ENCODE data around the gene FLOT1.
"Not testable (repeated sequence)": the region's sequence is repeated elsewhere in the genome, so short reads cannot be mapped to it uniquely, and the experiment has no call there.

FLOT1 gene

GRCh38 chr6:30722280-30723112 lies 20.0 kb downstream of the FLOT1 start:
- peak; percentile 70 for DNase-seq (ENCODE audit: extremely low read depth, insufficient read length)
- Histone ChIP-seq H3K27me3 (replicated peaks; ENCODE audit: control insufficient read depth, insufficient read depth, low read length) (no peaks in the 10 kb centered on the region), H3K36me3 (ENCODE audit: control insufficient read depth, insufficient read depth, low read length) (peaks cover 32% of the 10 kb centered on the region), H3K4me3 (replicated peaks; ENCODE audit: low read depth, low read length) (peak overlapping the region; percentile 98)
- TF ChIP-seq, protein P1, sequence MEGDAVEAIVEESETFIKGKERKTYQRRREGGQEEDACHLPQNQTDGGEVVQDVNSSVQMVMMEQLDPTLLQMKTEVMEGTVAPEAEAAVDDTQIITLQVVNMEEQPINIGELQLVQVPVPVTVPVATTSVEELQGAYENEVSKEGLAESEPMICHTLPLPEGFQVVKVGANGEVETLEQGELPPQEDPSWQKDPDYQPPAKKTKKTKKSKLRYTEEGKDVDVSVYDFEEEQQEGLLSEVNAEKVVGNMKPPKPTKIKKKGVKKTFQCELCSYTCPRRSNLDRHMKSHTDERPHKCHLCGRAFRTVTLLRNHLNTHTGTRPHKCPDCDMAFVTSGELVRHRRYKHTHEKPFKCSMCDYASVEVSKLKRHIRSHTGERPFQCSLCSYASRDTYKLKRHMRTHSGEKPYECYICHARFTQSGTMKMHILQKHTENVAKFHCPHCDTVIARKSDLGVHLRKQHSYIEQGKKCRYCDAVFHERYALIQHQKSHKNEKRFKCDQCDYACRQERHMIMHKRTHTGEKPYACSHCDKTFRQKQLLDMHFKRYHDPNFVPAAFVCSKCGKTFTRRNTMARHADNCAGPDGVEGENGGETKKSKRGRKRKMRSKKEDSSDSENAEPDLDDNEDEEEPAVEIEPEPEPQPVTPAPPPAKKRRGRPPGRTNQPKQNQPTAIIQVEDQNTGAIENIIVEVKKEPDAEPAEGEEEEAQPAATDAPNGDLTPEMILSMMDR (IDR thresholded peaks at IDR 0.05; ENCODE audit: insufficient read depth, low read length, poor library complexity, severe bottlenecking): peak; percentile 93

GRCh38 chr6:30722025-30722279 lies 20.5 kb downstream of the FLOT1 start:
- Histone ChIP-seq H3K4me3 (replicated peaks; ENCODE audit: low read depth, low read length) (peak overlapping the region; percentile 98), H3K36me3 (ENCODE audit: control insufficient read depth, insufficient read depth, low read length) (peaks cover 30% of the 10 kb centered on the region)
- DNase-seq (ENCODE audit: extremely low read depth, insufficient read length): not testable (repeated sequence)

GRCh38 chr6:30721198-30722024 lies 21.1 kb downstream of the FLOT1 start:
- Histone ChIP-seq H3K4me3 (replicated peaks; ENCODE audit: low read depth, low read length) (peak overlapping the region; percentile 98), H3K36me3 (ENCODE audit: control insufficient read depth, insufficient read depth, low read length) (peaks cover 30% of the 10 kb centered on the region), H3K27me3 (replicated peaks; ENCODE audit: control insufficient read depth, insufficient read depth, low read length) (no peaks in the 10 kb centered on the region)
- DNase-seq (ENCODE audit: extremely low read depth, insufficient read length): peak; percentile 95
- TF ChIP-seq, protein P1 (IDR thresholded peaks at IDR 0.05; ENCODE audit: insufficient read depth, low read length, poor library complexity, severe bottlenecking): no peak

More at GRCh38 chr6:30722025-30722279, 20.5 kb downstream of the FLOT1 start:
- H3K27me3 ChIP-seq (replicated peaks; ENCODE audit: control insufficient read depth, insufficient read depth, low read length): not testable (repeated sequence)

- DNase-seq (ENCODE audit: extremely low read depth, insufficient read length): peak; percentile 82
- H3K36me3 ChIP-seq (ENCODE audit: control insufficient read depth, insufficient read depth, low read length): peaks cover 29% of the 10 kb centered on the region
- TF ChIP-seq, protein P1 (IDR thresholded peaks at IDR 0.05; ENCODE audit: insufficient read depth, low read length, poor library complexity, severe bottlenecking): no peak
- peak overlapping the region; percentile 98 for H3K4me3 ChIP-seq (replicated peaks; ENCODE audit: low read depth, low read length)
- H3K27me3 ChIP-seq (replicated peaks; ENCODE audit: control insufficient read depth, insufficient read depth, low read length): no peaks in the 10 kb centered on the region
Measured at GRCh38 chr6:30720738-30721197, 21.7 kb downstream of the FLOT1 start.

DNA sequence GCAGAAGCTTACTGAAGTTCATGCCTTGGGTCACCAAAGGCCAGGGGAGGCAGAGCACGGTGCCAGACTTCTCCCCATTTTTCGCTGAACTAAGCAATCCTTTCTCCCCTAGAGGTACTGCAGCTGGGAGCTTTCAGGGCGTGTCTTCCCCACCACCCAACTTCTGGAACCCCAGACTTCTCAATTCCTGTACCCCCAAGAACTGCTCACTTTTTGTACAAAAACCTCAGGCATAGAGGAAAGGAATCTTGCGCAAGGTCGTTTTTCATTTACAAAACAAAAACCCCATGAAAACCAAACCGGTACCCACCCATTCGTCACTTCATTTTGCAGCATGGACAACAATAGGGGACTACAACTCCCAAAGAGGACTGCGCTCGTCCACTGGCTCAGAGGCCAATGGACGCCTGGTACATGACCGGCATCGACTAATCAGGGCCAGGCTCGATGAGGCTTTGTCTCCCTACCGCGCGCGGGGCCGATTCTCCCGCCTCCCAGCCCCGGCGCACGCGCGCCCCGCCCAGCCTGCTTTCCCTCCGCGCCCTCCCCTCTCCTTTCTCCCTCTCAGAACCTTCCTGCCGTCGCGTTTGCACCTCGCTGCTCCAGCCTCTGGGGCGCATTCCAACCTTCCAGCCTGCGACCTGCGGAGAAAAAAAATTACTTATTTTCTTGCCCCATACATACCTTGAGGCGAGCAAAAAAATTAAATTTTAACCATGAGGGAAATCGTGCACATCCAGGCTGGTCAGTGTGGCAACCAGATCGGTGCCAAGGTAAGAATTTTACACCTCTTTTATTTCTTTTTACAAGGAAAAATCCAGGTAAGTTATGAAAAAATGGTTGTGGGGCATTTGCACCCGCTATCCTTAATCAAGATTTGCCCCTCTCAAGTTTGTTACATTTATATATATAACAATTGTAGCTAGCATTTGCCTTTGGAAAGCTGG lies 22.4 kb downstream of the FLOT1 start, which contains the start of gene TUBB:
TUBB (plus strand) TSS at position 562 of the 947 bp plus-strand sequence; CDS start at position 717, 155 bp downstream.
- TF ChIP-seq, protein P1 (IDR thresholded peaks at IDR 0.05; ENCODE audit: insufficient read depth, low read length, poor library complexity, severe bottlenecking): no peak
- H3K36me3 ChIP-seq (ENCODE audit: control insufficient read depth, insufficient read depth, low read length): peaks cover 27% of the 10 kb centered on the region
- peak; percentile 98 for DNase-seq (ENCODE audit: extremely low read depth, insufficient read length)
- H3K4me3 ChIP-seq (replicated peaks; ENCODE audit: low read depth, low read length): peak within 1 kb of the TSS; percentile 98
- H3K27me3 ChIP-seq (replicated peaks; ENCODE audit: control insufficient read depth, insufficient read depth, low read length): no peaks in the 10 kb centered on the region

Measured in GM06990 (cell line).